Epithelial cell of alveolus of lung (primary cell): ENCODE data around the gene GRAPL. TPM values are rescaled to one million over a fixed set of nuclear protein-coding genes. Genes with fewer than 3 reads are reported as not detected.

Source experiments
- total RNA-seq: library from RNA; depleted of rRNA; stranded (reverse); fragments of >200 nt; gene quantifications from 2 replicates; pipeline ENCODE4 v1.2.1, GENCODE V29; 2015

Gene GRAPL
- total RNA-seq, result 0.72 and 1.0 TPM in 2 replicates

GRCh38 chr17:19127148-19127980 is at the start of gene GRAPL:
Gene GRAPL, plus strand, starts transcription at chr17:19127589. Its CDS starts 31 bp downstream, at chr17:19127620.

Other genes starting within 250 kb of the GRAPL start
- gene SLC5A10, start 175.4 kb upstream of the GRAPL start, total RNA-seq, result not detected in 2 replicates
- 9.9 and 16.2 TPM in 2 replicates for gene FAM83G, start 122.8 kb upstream of the GRAPL start, total RNA-seq
- 0.72 and 1.2 TPM in 2 replicates for gene GRAP, start 80.6 kb upstream of the GRAPL start, total RNA-seq
- gene EPN2, start 109.8 kb downstream of the GRAPL start, total RNA-seq, result 19.5 and 21.9 TPM in 2 replicates
- 41.8 and 48.5 TPM in 2 replicates for gene B9D1, start 235.1 kb downstream of the GRAPL start, total RNA-seq